ENCODE results near the gene ADIG. TPM values are rescaled to one million over a fixed set of nuclear protein-coding genes. Genes with fewer than 3 reads are reported as not detected.
"Not testable (repeated sequence)": the region's sequence is repeated elsewhere in the genome, so short reads cannot be mapped to it uniquely, and the experiment has no call there.

ADIG gene
- total RNA-seq, 1 experiment from 2014 or later: not detected

DNA sequence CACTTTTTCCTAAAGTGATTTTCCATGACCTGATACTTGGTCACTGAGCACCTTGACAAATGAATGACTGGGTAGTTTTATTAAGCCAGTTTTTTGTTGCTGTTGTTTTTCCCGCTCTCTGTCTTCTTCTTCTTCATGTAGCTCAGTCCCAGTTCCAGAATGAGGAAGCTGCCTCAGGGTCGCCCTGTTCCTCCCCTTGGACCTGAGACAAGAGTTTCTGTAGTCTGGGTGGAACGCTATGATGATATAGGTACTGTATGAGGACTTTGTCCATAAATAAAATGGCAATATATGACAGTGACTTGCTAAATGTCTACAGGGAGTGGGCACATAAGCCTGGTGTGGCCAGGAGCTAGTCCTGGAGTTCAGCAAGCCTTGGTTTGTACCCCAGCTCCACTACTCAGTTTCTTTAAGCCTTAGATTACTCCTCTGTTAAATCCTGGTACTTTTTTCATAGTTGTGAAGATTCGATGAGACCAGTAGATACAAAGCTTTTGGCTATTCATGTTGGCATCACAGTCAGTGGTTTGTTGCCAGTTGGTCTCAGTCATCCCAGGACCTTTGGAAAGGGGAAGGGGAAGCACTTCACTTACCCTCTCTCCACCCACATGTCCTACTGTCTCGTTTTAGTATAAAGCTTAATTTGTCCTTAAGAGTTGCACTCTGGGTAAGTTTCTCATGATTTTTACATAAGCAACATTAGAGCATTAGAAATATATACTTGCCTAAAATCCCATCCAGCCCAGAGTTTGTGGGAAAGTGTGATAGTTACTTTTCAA, 11.1 kb upstream of the ADIG start:
- DNase-seq (ENCODE audit: low spot score): no peak

DNA sequence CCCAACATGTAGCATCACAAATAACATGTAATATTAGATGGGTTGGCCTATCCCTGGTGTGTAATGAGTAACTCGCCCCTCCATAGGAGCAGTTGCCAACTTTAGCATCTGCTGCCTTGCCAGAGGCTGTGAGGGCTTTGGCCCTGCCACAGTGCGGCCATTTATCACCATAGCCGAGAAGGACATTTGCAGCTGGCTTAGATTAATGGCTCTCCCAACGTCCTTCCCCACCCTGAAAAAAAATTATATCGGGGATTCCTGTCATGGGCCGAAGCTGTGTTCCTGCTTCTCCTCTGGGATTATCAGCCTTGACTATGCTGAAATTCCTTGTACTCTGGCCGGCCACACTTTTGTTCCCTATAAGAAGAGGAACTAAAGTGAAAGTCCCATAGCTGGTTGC, 7.6 kb upstream of the ADIG start:
- no peak for DNase-seq (ENCODE audit: low spot score)

GRCh38 chr20:38579219-38579910, 1.6 kb upstream of the ADIG start:
- DNase-seq (ENCODE audit: low spot score): no peak

GRCh38 chr20:38579921-38580320, 1.1 kb upstream of the ADIG start:
- DNase-seq (ENCODE audit: low spot score): no peak

DNA sequence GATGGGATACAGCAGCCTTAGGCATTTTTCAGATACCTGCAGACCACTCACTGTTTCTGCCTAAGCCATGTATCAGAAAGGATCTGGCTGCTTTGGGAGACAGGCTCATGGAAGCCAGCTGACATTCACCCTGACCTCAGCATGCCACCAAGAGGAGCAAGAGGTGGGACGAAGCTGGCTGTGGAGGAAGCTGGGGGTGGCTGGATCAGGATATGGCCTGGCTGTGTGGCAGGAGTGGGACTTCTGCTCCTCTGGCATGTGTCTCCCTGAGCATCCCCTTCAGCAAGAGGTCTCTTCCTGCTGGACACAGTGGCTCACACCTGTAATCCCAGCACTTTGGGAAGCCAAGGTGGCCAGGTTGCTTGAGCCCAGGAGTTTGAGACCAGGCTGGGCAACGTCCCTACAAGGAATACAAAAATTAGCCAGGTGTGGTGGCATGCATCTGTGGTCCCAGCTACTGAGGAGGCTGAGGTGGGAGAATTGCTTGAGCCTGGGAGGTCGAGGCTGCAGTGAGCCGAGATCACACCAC, 897 bp downstream of the ADIG start:
- DNase-seq (ENCODE audit: low spot score): no peak

GRCh38 chr20:38583306-38583705, 2.3 kb downstream of the ADIG start:
- DNase-seq (ENCODE audit: low spot score): no peak

- no peak for DNase-seq (ENCODE audit: low spot score)
Measured at GRCh38 chr20:38584099-38584763, 3.2 kb downstream of the ADIG start.

GRCh38 chr20:38585404-38586180, 4.6 kb downstream of the ADIG start:
- DNase-seq (ENCODE audit: low spot score): no peak

DNA sequence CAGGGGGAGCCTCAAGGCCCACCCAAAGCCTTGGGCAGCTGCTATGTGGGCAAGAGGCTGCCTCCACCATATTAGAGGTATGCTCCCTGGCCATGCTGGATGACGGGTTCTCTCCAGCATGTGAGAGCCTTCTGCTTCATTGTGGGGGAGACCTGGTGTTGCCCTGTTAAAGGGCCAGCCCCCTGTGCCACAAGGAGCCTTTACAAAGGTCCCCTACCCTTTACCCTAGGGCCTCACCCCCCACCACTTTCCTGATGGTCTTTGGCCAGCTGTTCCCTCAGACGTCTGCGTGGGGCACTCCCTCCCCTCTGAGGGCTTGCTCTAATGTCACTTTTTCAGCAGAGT, 5.2 kb downstream of the ADIG start:
- no peak for DNase-seq (ENCODE audit: low spot score)

DNA sequence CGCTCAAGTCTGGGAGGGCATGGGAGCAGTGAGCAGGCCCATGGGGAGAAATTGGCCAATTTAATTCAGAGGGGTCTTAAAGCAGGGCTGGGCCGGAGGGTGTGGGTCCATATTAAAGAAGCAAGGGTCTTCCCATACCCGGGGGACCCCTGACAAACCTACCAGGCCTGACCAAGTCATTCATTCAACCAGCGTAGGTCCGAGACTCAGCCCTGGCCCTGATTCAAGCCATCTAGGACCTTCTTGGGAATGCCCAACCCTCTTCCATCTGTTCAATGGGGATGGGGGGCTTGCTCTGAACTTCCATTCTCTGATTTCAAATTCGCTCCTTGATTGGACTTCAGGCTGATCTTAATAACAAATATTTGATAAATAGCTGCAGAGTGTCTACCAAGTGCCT, 7.3 kb downstream of the ADIG start:
- no peak for DNase-seq (ENCODE audit: low spot score)

- no peak for DNase-seq (ENCODE audit: low spot score)
Measured at GRCh38 chr20:38589351-38589750, 8.4 kb downstream of the ADIG start.

GRCh38 chr20:38589967-38590675, 9.1 kb downstream of the ADIG start:
- DNase-seq (ENCODE audit: low spot score): no peak

- peak; percentile 63 for DNase-seq (ENCODE audit: low spot score)
Measured at GRCh38 chr20:38590676-38591473, 9.9 kb downstream of the ADIG start.

DNA sequence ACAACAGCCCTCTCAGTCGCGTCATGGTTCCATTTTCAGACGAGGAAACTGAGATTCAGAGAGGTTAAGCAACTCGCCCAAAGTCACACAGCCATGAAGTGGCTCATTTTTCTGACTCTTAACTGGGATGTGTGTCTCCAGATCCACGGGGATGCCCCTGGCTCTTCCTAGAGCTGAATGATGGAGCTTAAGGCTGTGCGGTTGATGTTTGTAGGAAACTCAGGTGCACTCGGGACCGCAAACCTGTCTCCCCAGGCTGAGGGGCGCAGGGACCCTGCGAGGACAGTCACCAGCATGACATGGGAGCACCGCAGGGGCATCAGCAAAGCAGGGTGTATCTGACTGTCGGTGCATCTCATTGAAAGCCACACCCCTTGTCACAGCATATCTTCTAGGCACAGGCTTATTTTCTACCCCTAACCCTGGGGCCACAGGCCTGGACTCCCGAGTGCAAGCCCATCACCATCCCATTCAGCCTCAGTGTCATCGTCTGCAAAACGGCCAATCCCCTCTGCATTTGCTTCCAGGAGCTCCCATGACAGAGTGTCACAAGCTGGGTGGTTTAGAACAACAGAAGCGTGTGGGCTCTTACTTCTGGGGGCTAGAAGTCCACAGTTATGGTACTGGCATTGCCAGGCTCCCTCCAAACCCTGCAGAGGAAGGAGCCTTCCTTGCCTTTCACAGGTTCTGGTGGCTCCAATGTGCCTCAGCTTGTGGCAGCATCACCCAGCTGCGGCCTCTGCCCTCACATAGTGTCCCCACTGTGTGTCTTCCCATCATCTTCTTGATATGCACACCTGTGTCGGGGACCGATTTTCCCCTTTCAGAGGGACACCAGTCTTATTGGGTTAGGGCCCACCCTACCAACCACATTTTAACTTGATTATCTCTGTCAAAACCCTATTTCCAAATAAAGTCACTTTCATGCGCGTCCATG, 10.7 kb downstream of the ADIG start:
- no peak for DNase-seq (ENCODE audit: low spot score)

- peak; percentile 57 for DNase-seq (ENCODE audit: low spot score)
Measured at GRCh38 chr20:38592411-38592790, 11.4 kb downstream of the ADIG start.

- not testable (repeated sequence) for DNase-seq (ENCODE audit: low spot score)
Measured at GRCh38 chr20:38594281-38594680, 13.3 kb downstream of the ADIG start.

- not testable (repeated sequence) for DNase-seq (ENCODE audit: low spot score)
Measured at GRCh38 chr20:38595886-38596285, 14.9 kb downstream of the ADIG start.

DNA sequence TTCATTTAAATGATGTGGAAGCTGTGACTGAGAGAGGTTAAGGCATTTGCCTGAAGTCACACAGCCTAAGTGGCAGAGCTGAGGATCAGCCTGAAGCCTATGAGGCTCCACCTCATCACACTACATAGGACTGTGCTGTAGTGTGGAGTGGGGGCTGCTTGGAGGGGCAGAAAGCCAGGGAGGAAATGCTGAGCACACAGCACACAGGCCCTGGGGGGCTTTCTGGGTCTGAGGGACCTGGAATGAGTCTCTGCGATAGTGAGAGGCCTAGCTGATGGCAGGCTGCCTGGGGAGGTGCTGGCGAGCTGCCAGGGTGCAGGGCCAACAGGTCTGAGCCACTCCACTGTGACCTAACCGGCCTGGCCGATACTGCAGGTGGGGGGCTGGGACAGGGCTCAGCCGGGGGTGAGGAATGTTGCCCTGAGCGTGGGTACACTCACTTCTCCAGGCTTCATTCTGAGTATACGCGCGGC, 18.4 kb downstream of the ADIG start:
- peak; percentile 26 for DNase-seq (ENCODE audit: low spot score)

DNA sequence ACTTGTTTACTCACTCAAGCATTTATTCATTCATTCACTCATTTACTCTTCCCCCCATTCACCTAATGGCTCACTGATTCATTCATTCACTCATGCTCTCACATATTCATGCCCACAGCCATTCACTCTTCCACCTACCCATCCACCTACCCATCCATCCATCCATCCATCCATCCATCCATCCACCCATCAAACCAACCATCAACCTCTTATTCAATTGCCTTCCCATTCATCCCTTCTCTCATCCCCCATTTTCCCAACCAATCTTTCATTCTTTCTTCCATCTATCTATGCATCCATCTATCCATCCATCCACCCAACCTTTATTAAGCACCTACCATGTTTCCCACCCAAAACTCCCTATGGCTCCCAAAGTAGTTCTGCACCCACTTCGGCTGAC, 19.1 kb downstream of the ADIG start:
- no peak for DNase-seq (ENCODE audit: low spot score)

Measured in A172 (cell line).